HS-5 (cell line): ENCODE results near the gene AKAP4.

ENCODE experiments used
- DNase-seq: peaks from one replicate; pipeline ENCODE4 v3.0.0-alpha.2; 2012; ENCODE audit warnings: low read depth

AKAP4 gene

GRCh38 chrX:50200907-50201306, at the start of gene AKAP4:
Gene AKAP4, minus strand, starts transcription at chrX:50201007. Its CDS starts 118 bp downstream, at chrX:50200889.
- DNase-seq, result no peak

GRCh38 chrX:50211510-50211909, 10.7 kb upstream of the AKAP4 start:
- no peak for DNase-seq

- no peak for DNase-seq
These were observed 5.9 kb upstream of the AKAP4 start for GRCh38 chrX:50206753-50207152.

- DNase-seq, result peak; percentile 23
These were observed 3.6 kb upstream of the AKAP4 start, which contains the start of gene CCNB3 for GRCh38 chrX:50204364-50204899. Gene CCNB3, plus strand, starts transcription at chrX:50204765. Its CDS starts 80,399 bp downstream, at chrX:50285164.

- DNase-seq, result no peak
These were observed 1.7 kb upstream of the AKAP4 start for GRCh38 chrX:50202539-50202938.

- DNase-seq, result no peak
These were observed 2.5 kb downstream of the AKAP4 start for GRCh38 chrX:50198348-50198747.

- no peak for DNase-seq
These were observed 11.8 kb downstream of the AKAP4 start for GRCh38 chrX:50188859-50189600.

GRCh38 chrX:50183891-50184290, 16.9 kb downstream of the AKAP4 start:
- no peak for DNase-seq

GRCh38 chrX:50180073-50180940, 20.5 kb downstream of the AKAP4 start:
- DNase-seq, result no peak

- no peak for DNase-seq
These were observed 31.1 kb downstream of the AKAP4 start for GRCh38 chrX:50169717-50170116.

GRCh38 chrX:50168241-50168687, 32.5 kb downstream of the AKAP4 start:
- DNase-seq, result no peak

GRCh38 chrX:50167366-50167765, 33.4 kb downstream of the AKAP4 start:
- DNase-seq, result no peak

- DNase-seq, result no peak
These were observed 35.1 kb downstream of the AKAP4 start for GRCh38 chrX:50165727-50166126.

GRCh38 chrX:50161127-50161526, 39.7 kb downstream of the AKAP4 start:
- no peak for DNase-seq

GRCh38 chrX:50158593-50158992, 42.2 kb downstream of the AKAP4 start:
- DNase-seq, result no peak

GRCh38 chrX:50157545-50158135, 43.2 kb downstream of the AKAP4 start:
- DNase-seq, result no peak

- DNase-seq, result no peak
These were observed 46.4 kb downstream of the AKAP4 start for GRCh38 chrX:50154429-50154828.

- DNase-seq, result no peak
These were observed 48.4 kb downstream of the AKAP4 start for GRCh38 chrX:50152456-50152855.

- DNase-seq, result no peak
These were observed 52.8 kb downstream of the AKAP4 start for GRCh38 chrX:50147972-50148371.
